Neural progenitor cell (in vitro differentiated cells): Measurements from ENCODE around the gene NPTN.

ENCODE experiments used
- EZH2 ChIP-seq: fragments of 200-600 bp; sonication (generic); IDR thresholded peaks from 2 replicates; pipeline ENCODE4 v1.6.1; 2017; ENCODE audit warnings: antibody characterized with exemption, mild to moderate bottlenecking, moderate library complexity
- TF ChIP-seq, protein P1 (sequence below): fragments of 200-600 bp; sonication (generic); IDR thresholded peaks from 2 replicates; pipeline ENCODE4 v1.5.1; 2017; ENCODE audit warnings: antibody characterized with exemption, mild to moderate bottlenecking

DNA sequence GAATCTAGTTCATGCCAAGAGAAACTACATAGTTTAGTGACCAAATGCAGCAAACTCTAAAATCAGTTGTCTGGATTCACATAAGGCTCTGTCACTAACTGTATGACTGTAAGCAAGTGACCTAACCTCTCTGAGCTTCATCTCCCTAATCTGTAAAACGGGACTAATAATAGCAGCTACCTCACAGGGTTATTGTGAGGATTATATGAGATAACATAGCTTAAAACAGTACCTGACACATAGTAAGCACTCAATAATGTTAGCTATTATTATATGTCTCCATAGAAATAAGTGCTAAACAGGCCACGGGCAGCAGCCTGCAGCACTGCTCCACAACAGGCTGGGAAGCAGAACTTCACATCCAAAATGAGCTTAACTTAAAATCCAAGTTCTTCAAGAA is 30.2 kb downstream of the NPTN start:
- TF ChIP-seq, protein P1, sequence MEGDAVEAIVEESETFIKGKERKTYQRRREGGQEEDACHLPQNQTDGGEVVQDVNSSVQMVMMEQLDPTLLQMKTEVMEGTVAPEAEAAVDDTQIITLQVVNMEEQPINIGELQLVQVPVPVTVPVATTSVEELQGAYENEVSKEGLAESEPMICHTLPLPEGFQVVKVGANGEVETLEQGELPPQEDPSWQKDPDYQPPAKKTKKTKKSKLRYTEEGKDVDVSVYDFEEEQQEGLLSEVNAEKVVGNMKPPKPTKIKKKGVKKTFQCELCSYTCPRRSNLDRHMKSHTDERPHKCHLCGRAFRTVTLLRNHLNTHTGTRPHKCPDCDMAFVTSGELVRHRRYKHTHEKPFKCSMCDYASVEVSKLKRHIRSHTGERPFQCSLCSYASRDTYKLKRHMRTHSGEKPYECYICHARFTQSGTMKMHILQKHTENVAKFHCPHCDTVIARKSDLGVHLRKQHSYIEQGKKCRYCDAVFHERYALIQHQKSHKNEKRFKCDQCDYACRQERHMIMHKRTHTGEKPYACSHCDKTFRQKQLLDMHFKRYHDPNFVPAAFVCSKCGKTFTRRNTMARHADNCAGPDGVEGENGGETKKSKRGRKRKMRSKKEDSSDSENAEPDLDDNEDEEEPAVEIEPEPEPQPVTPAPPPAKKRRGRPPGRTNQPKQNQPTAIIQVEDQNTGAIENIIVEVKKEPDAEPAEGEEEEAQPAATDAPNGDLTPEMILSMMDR = no peak
- no peak for TF ChIP-seq EZH2
